ENCODE measurements around the gene ERP27. TPM values are rescaled to one million over a fixed set of nuclear protein-coding genes. Genes with fewer than 3 reads are reported as not detected.

Gene ERP27
- polyA plus RNA-seq, 1 donor (not counting 4 experiments of a cell fraction or from before 2014, with no cell fraction given) = 0.18 TPM

- no peak overlapping the region for H2AFZ ChIP-seq (ENCODE audit: control insufficient read depth, low read length)
- no peaks in the 10 kb centered on the region for H3K79me2 ChIP-seq (ENCODE audit: control insufficient read depth, insufficient read depth, low read length)
- no peak for FAIRE-seq
- no peaks in the 10 kb centered on the region for H3K9me3 ChIP-seq (ENCODE audit: control insufficient read depth, low read depth, low read length)
- H3K27me3 ChIP-seq (ENCODE audit: control insufficient read depth, extremely low read depth, insufficient read depth, low read length) = no peaks in the 10 kb centered on the region
- no peaks in the 10 kb centered on the region for H3K4me1 ChIP-seq (ENCODE audit: control insufficient read depth, extremely low read depth, insufficient read depth, low read length)
- H3K36me3 ChIP-seq (ENCODE audit: control insufficient read depth in 2 of 2, extremely low read depth in 1 of 2, insufficient read depth in 2 of 2, low read length in 2 of 2) = no peaks in the 10 kb centered on the region
- H3K4me3 ChIP-seq (ENCODE audit: control insufficient read depth in 2 of 3, extremely low read depth in 1 of 3, insufficient read depth in 2 of 3, low read depth in 1 of 3, low read length in 3 of 3) = no peak overlapping the region
- H3K9ac ChIP-seq (ENCODE audit: control insufficient read depth, extremely low read depth, insufficient read depth, low read length) = no peak overlapping the region
- H3K9me1 ChIP-seq (ENCODE audit: control insufficient read depth, extremely low read depth, insufficient read depth, low read length) = no peaks in the 10 kb centered on the region
- H3K4me2 ChIP-seq (ENCODE audit: control insufficient read depth, extremely low read depth, insufficient read depth, low read depth, low read length) = no peak overlapping the region
- dilution Hi-C loops (cut with MboI; ENCODE audit: extremely low pct_ligation_motif_present, low sequenced_read_pairs) = no loop called here
- DNase-seq (ENCODE audit: low read depth, low spot score) = no peak
- no peaks in the 10 kb centered on the region for H4K20me1 ChIP-seq (ENCODE audit: control insufficient read depth, extremely low read depth, insufficient read depth, low read length)
- TF ChIP-seq EZH2 (IDR thresholded peaks at IDR 0.05; ENCODE audit: low read length) (no peak), CTCF (optimal IDR thresholded peaks at IDR 0.05 in 1 of 3, IDR thresholded peaks at IDR 0.05 in 1 of 3, conservative IDR thresholded peaks at IDR 0.05 in 1 of 3; ENCODE audit: extremely low read depth in 1 of 3, insufficient read depth in 2 of 3, low read length in 3 of 3) (no peak)
- no peak overlapping the region for H3K27ac ChIP-seq (ENCODE audit: control insufficient read depth, insufficient read depth, low read length)
Measured at GRCh38 chr12:14873440-14874185, 64.7 kb downstream of the ERP27 start.

GRCh38 chr12:14871886-14872285 lies 66.5 kb downstream of the ERP27 start:
- no peak overlapping the region for H3K4me2 ChIP-seq (ENCODE audit: control insufficient read depth, extremely low read depth, insufficient read depth, low read depth, low read length)
- H4K20me1 ChIP-seq (ENCODE audit: control insufficient read depth, extremely low read depth, insufficient read depth, low read length) = no peaks in the 10 kb centered on the region
- H3K79me2 ChIP-seq (ENCODE audit: control insufficient read depth, insufficient read depth, low read length) = no peaks in the 10 kb centered on the region
- TF ChIP-seq EZH2 (IDR thresholded peaks at IDR 0.05; ENCODE audit: low read length) (no peak), CTCF (optimal IDR thresholded peaks at IDR 0.05 in 1 of 3, IDR thresholded peaks at IDR 0.05 in 1 of 3, conservative IDR thresholded peaks at IDR 0.05 in 1 of 3; ENCODE audit: extremely low read depth in 1 of 3, insufficient read depth in 2 of 3, low read length in 3 of 3) (no peak)
- no peak overlapping the region for H3K9ac ChIP-seq (ENCODE audit: control insufficient read depth, extremely low read depth, insufficient read depth, low read length)
- no peak overlapping the region for H3K27ac ChIP-seq (ENCODE audit: control insufficient read depth, insufficient read depth, low read length)
- dilution Hi-C loops (cut with MboI; ENCODE audit: extremely low pct_ligation_motif_present, low sequenced_read_pairs) = no loop called here
- H3K27me3 ChIP-seq (ENCODE audit: control insufficient read depth, extremely low read depth, insufficient read depth, low read length) = no peaks in the 10 kb centered on the region
- no peak for FAIRE-seq
- DNase-seq (ENCODE audit: low read depth, low spot score) = no peak
- no peaks in the 10 kb centered on the region for H3K4me1 ChIP-seq (ENCODE audit: control insufficient read depth, extremely low read depth, insufficient read depth, low read length)
- H3K9me3 ChIP-seq (ENCODE audit: control insufficient read depth, low read depth, low read length) = no peaks in the 10 kb centered on the region
- no peak overlapping the region for H2AFZ ChIP-seq (ENCODE audit: control insufficient read depth, low read length)
- no peaks in the 10 kb centered on the region for H3K36me3 ChIP-seq (ENCODE audit: control insufficient read depth in 2 of 2, extremely low read depth in 1 of 2, insufficient read depth in 2 of 2, low read length in 2 of 2)
- no peaks in the 10 kb centered on the region for H3K9me1 ChIP-seq (ENCODE audit: control insufficient read depth, extremely low read depth, insufficient read depth, low read length)
- H3K4me3 ChIP-seq (ENCODE audit: control insufficient read depth in 2 of 3, extremely low read depth in 1 of 3, insufficient read depth in 2 of 3, low read depth in 1 of 3, low read length in 3 of 3) = no peak overlapping the region

All from keratinocyte (primary cell).